GM18868 (cell line): ENCODE data around the gene EBF3.

Experiments used
- ATAC-seq: cut with Tn5 transposase; IDR thresholded peaks from one replicate; pipeline ENCODE4 v1.9.1; 2021; ENCODE audit warnings: mild to moderate bottlenecking, moderate library complexity; ENCODE audit not compliant: unreplicated experiment

EBF3 gene

GRCh38 chr10:129811208-129811607 is 152.9 kb downstream of the EBF3 start:
- no peak for ATAC-seq

- ATAC-seq, result no peak
Measured at GRCh38 chr10:129809841-129810240, 154.2 kb downstream of the EBF3 start.

- ATAC-seq, result no peak
Measured at GRCh38 chr10:129809431-129809830, 154.6 kb downstream of the EBF3 start.

GRCh38 chr10:129808092-129808983 is 155.7 kb downstream of the EBF3 start:
- ATAC-seq, result no peak

GRCh38 chr10:129807211-129807610 is 156.9 kb downstream of the EBF3 start:
- ATAC-seq, result no peak

- no peak for ATAC-seq
Measured at GRCh38 chr10:129800796-129801340, 163.2 kb downstream of the EBF3 start.

GRCh38 chr10:129799942-129800341 is 164.1 kb downstream of the EBF3 start:
- ATAC-seq, result no peak

- no peak for ATAC-seq
Measured at GRCh38 chr10:129796710-129797420, 167.2 kb downstream of the EBF3 start.

GRCh38 chr10:129793996-129794395 is 170.1 kb downstream of the EBF3 start:
- no peak for ATAC-seq

GRCh38 chr10:129793479-129793878 is 170.6 kb downstream of the EBF3 start:
- no peak for ATAC-seq

- no peak for ATAC-seq
Measured at GRCh38 chr10:129792864-129793263, 171.2 kb downstream of the EBF3 start.

- ATAC-seq, result no peak
Measured at GRCh38 chr10:129792141-129792540, 171.9 kb downstream of the EBF3 start.

- ATAC-seq, result no peak
Measured at GRCh38 chr10:129790715-129791446, 173.2 kb downstream of the EBF3 start.

GRCh38 chr10:129788215-129788614 is 175.9 kb downstream of the EBF3 start:
- no peak for ATAC-seq

- ATAC-seq, result no peak
Measured at GRCh38 chr10:129787557-129787956, 176.5 kb downstream of the EBF3 start.

GRCh38 chr10:129786216-129786615 is 177.9 kb downstream of the EBF3 start:
- no peak for ATAC-seq

- no peak for ATAC-seq
Measured at GRCh38 chr10:129785536-129785981, 178.5 kb downstream of the EBF3 start.
